Gastrocnemius medialis (tissue), 4 donors: ENCODE data around the gene GIT2. TPM values are rescaled to one million over a fixed set of nuclear protein-coding genes. Genes with fewer than 3 reads are reported as not detected.

ENCODE experiments used
- ATAC-seq, 2 donors: fragments of 150-250 bp; one replicate each; pipeline ENCODE4 v1.9.1; 2016
- DNase-seq, 2 donors: peaks; one replicate each; pipeline ENCODE4 v3.0.0-alpha.2; 2019
- H3K27ac ChIP-seq, 4 donors: fragments of 200-600 bp; sonication (generic); 1 replicate in 1 of 4; 2 replicates in 3 of 4; pipeline ENCODE4 v1.5.1; 2016 to 2018; ENCODE audit warnings: mild to moderate bottlenecking in 2 of 4, moderate library complexity in 1 of 4
- H3K27me3 ChIP-seq, 3 donors: fragments of 200-600 bp; sonication (generic) in 2 of 3; 1 replicate in 1 of 3; 2 replicates in 2 of 3; pipeline versions ENCODE4 v1.5.1 to v1.6.0; 2016 to 2019; ENCODE audit warnings: mild to moderate bottlenecking in 1 of 3, moderate library complexity in 1 of 3
- H3K36me3 ChIP-seq, 2 donors: fragments of 200-600 bp; sonication (generic) in 1 of 2; one replicate each; pipeline ENCODE4 v1.5.1; 2017 to 2018
- H3K4me1 ChIP-seq, 2 donors: fragments of 200-600 bp; sonication (generic) in 1 of 2; one replicate each; pipeline ENCODE4 v1.5.1; 2016 to 2017; ENCODE audit warnings: mild to moderate bottlenecking in 2 of 2
- H3K4me3 ChIP-seq, 4 donors: fragments of 200-600 bp; sonication (generic) in 3 of 4; 1 replicate in 1 of 4; 2 replicates in 3 of 4; pipeline ENCODE4 v1.5.1; 2016 to 2019; ENCODE audit warnings: mild to moderate bottlenecking in 2 of 4
- H3K9me3 ChIP-seq, 3 donors: fragments of 200-600 bp; sonication (generic) in 2 of 3; 1 replicate in 1 of 3; 2 replicates in 2 of 3; pipeline ENCODE4 v1.5.1; 2016 to 2019
- POLR2A ChIP-seq, 2 donors: fragments of 450-650 bp; IDR thresholded peaks; one replicate each; pipeline ENCODE4 v1.6.1; 2017; ENCODE audit warnings: antibody characterized with exemption in 2 of 2, mild to moderate bottlenecking in 2 of 2, moderate library complexity in 2 of 2
- in situ Hi-C, 4 donors: fragments of 200-750 bp; cut with MboI; loops; one replicate each; pipeline versions ENCODE4 v1.15.0 to v1.8.0; 2017; ENCODE audit warnings: low sequenced_read_pairs in 4 of 4
- intact Hi-C: fragments of 100-400 bp; cut with DNase I; formaldehyde crosslinking; loops from one replicate; pipeline ENCODE4 v1.15.1; 2023; ENCODE audit warnings: low total_unique reads
- total RNA-seq, 4 donors: library from RNA; depleted of rRNA; stranded (reverse); fragments of >200 nt; gene quantifications; one replicate each; pipeline versions ENCODE4 v1.1.0 to v1.2.3, GENCODE V29; 2016
- TF ChIP-seq, protein P1 (sequence below), 5 experiments: fragments of 450-650 bp in 3 of 5; fragments of 200-600 bp in 2 of 5; sonication (generic) in 2 of 5; IDR thresholded peaks in 4 of 5; conservative IDR thresholded peaks in 1 of 5; 1 replicate in 4 of 5; 2 replicates in 1 of 5; pipeline ENCODE4 v1.5.1; 2016 to 2019; ENCODE audit warnings: antibody characterized with exemption in 5 of 5, mild to moderate bottlenecking in 3 of 5, moderate library complexity in 3 of 5

GIT2 gene
- total RNA-seq, 4 donors from 2014 or later = 23.4 to 32.1 (median 23.6) TPM

DNA sequence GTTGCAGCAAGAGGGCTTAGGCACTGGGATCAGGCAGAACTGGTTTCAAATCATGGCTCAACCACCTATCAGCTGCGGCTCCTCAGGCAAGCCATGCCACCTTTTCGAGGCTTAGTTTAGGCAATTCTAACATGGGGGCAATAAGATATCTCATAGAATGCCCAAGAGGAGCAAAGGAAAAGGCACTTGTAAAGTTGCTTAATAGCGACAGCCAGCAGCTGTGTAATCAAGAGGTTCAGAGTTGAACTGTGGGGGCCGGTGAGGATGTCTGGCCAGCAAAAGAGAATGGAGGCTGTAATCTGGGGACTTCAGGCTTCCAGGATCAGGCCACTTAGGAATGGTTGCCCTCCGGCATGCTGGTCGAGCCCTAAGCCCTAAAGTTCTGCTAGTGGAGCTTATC is 99.1 kb downstream of the GIT2 start:
- Histone ChIP-seq H3K4me1 (peaks cover 10 to 15% of the 10 kb centered on the region in 2 donors), H3K4me3 (no peak overlapping the region), H3K9me3 (no peaks in the 10 kb centered on the region), H3K27ac (no peak overlapping the region), H3K36me3 (no peaks in the 10 kb centered on the region), H3K27me3 (peaks cover 0 to under 1% (median 0%) of the 10 kb centered on the region in 3 donors)
- DNase-seq (no peak), ATAC-seq (no peak)
- in situ Hi-C loops (no loop called here), intact Hi-C loops (no loop called here)
- TF ChIP-seq, protein P1, sequence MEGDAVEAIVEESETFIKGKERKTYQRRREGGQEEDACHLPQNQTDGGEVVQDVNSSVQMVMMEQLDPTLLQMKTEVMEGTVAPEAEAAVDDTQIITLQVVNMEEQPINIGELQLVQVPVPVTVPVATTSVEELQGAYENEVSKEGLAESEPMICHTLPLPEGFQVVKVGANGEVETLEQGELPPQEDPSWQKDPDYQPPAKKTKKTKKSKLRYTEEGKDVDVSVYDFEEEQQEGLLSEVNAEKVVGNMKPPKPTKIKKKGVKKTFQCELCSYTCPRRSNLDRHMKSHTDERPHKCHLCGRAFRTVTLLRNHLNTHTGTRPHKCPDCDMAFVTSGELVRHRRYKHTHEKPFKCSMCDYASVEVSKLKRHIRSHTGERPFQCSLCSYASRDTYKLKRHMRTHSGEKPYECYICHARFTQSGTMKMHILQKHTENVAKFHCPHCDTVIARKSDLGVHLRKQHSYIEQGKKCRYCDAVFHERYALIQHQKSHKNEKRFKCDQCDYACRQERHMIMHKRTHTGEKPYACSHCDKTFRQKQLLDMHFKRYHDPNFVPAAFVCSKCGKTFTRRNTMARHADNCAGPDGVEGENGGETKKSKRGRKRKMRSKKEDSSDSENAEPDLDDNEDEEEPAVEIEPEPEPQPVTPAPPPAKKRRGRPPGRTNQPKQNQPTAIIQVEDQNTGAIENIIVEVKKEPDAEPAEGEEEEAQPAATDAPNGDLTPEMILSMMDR (IDR thresholded peaks at IDR 0.05 in 4 of 5, conservative IDR thresholded peaks at IDR 0.05 in 1 of 5) = no peak
- no peak for TF ChIP-seq POLR2A (IDR thresholded peaks at IDR 0.05)

- Histone ChIP-seq H3K27me3 (peaks cover 0 to 3% (median 0%) of the 10 kb centered on the region in 3 donors), H3K27ac (no peak overlapping the region), H3K4me1 (peaks cover 5 to 8% of the 10 kb centered on the region in 2 donors), H3K36me3 (no peaks in the 10 kb centered on the region), H3K4me3 (no peak overlapping the region), H3K9me3 (no peaks in the 10 kb centered on the region)
- TF ChIP-seq, protein P1 (IDR thresholded peaks at IDR 0.05 in 4 of 5, conservative IDR thresholded peaks at IDR 0.05 in 1 of 5) = no peak
- TF ChIP-seq POLR2A (IDR thresholded peaks at IDR 0.05) = no peak
- in situ Hi-C loops (no loop called here), intact Hi-C loops (no loop called here)
- DNase-seq (no peak), ATAC-seq (no peak)
These were observed 100.0 kb downstream of the GIT2 start for GRCh38 chr12:109896188-109896587.

GRCh38 chr12:109894939-109895338 is 101.2 kb downstream of the GIT2 start:
- intact Hi-C loops = no loop called here
- no peaks in the 10 kb centered on the region for H3K9me3 ChIP-seq
- no peak overlapping the region for H3K4me3 ChIP-seq
- H3K36me3 ChIP-seq = no peaks in the 10 kb centered on the region
- in situ Hi-C loops = no loop called here
- H3K4me1 ChIP-seq = no peaks in the 10 kb centered on the region
- DNase-seq = no peak
- ATAC-seq = no peak
- peaks cover 0 to 3% (median 0%) of the 10 kb centered on the region in 3 donors for H3K27me3 ChIP-seq
- H3K27ac ChIP-seq = no peak overlapping the region
- TF ChIP-seq, protein P1 (IDR thresholded peaks at IDR 0.05 in 4 of 5, conservative IDR thresholded peaks at IDR 0.05 in 1 of 5) = no peak
- no peak for TF ChIP-seq POLR2A (IDR thresholded peaks at IDR 0.05)

DNA sequence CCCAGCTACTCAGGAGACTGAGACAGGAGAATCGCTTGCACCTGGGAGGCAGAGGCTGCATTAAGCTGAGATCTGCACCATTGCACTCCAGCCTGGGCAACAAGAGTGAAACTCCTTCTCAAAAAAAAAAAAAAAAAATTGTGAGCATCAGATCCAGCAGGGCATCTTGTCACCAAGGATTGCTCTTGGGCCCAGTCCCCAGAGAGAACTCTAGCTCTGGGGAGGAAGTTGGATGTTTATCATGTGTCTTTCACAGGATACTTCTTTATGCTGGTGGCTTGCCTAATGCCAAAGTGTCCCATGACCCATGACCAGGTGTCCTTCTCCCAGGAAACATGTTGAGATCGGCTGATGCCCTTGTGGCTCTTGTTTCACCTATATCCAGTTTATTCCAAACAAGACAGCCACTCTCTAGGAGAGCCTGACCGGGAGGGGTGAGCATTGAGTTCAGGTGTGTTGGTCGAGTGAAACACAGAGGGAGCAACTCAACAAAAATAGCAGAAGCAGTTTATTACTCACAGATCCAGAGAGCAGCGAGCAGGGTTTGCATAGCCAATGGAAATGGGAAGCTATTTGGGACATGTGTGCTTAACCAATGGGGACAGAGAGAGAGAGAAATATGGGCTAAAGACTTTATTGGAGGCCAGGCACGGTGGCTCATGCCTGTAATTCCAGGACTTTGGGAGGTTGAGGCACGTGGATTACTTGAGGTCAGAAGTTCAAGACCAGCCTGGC is 102.7 kb downstream of the GIT2 start:
- TF ChIP-seq POLR2A (IDR thresholded peaks at IDR 0.05) = no peak
- TF ChIP-seq, protein P1 (IDR thresholded peaks at IDR 0.05 in 4 of 5, conservative IDR thresholded peaks at IDR 0.05 in 1 of 5) = no peak
- ATAC-seq = no peak
- intact Hi-C loops = no loop called here
- peaks cover 0 to 3% (median 0%) of the 10 kb centered on the region in 3 donors for H3K27me3 ChIP-seq
- H3K27ac ChIP-seq = no peak overlapping the region
- no peaks in the 10 kb centered on the region for H3K36me3 ChIP-seq
- H3K4me1 ChIP-seq = no peaks in the 10 kb centered on the region
- no peak overlapping the region for H3K4me3 ChIP-seq
- DNase-seq = no peak
- in situ Hi-C loops = no loop called here
- H3K9me3 ChIP-seq = no peaks in the 10 kb centered on the region
